Activated CD4-positive, alpha-beta T cell treated with anti-CD3 and anti-CD28 coated beads for 4 hours (primary cell): ENCODE results near the gene CNOT8.
"Not testable (repeated sequence)": the region's sequence is repeated elsewhere in the genome, so short reads cannot be mapped to it uniquely, and the experiment has no call there.

Experiments used
- DNase-seq, 2 donors: peaks; one replicate each; pipeline ENCODE4 v3.0.0-alpha.2; 2020

Gene CNOT8

GRCh38 chr5:154866841-154867240 is 8.4 kb downstream of the CNOT8 start:
- DNase-seq, result no peak

- DNase-seq, result no peak
Observed at GRCh38 chr5:154868702-154869101, 10.3 kb downstream of the CNOT8 start.

- no peak for DNase-seq
Observed at GRCh38 chr5:154871734-154872133, 13.3 kb downstream of the CNOT8 start.

GRCh38 chr5:154873791-154874331 is 15.4 kb downstream of the CNOT8 start:
- DNase-seq, result no peak

GRCh38 chr5:154878642-154879335 is 20.4 kb downstream of the CNOT8 start:
- DNase-seq, result no peak

GRCh38 chr5:154881986-154882385 is 23.6 kb downstream of the CNOT8 start:
- no peak for DNase-seq

GRCh38 chr5:154884424-154884823 is 26.0 kb downstream of the CNOT8 start:
- DNase-seq, result no peak

GRCh38 chr5:154885439-154885838 is 27.0 kb downstream of the CNOT8 start:
- no peak for DNase-seq

- DNase-seq, result no peak
Observed at GRCh38 chr5:154892369-154892771, 33.9 kb downstream of the CNOT8 start.

GRCh38 chr5:154893381-154893780 is 35.0 kb downstream of the CNOT8 start:
- DNase-seq, result no peak

- no peak for DNase-seq
Observed at GRCh38 chr5:154895606-154896561, 37.5 kb downstream of the CNOT8 start.

GRCh38 chr5:154896562-154897165 is 38.2 kb downstream of the CNOT8 start:
- no peak for DNase-seq

GRCh38 chr5:154898210-154898609 is 39.8 kb downstream of the CNOT8 start:
- DNase-seq, result no peak

- no peak for DNase-seq
Observed at GRCh38 chr5:154899151-154899816, 40.9 kb downstream of the CNOT8 start.

GRCh38 chr5:154900066-154900465 is 41.6 kb downstream of the CNOT8 start:
- DNase-seq, result no peak

- DNase-seq, result no peak
Observed at GRCh38 chr5:154901276-154901675, 42.8 kb downstream of the CNOT8 start.

GRCh38 chr5:154901913-154902312 is 43.5 kb downstream of the CNOT8 start:
- DNase-seq, result no peak

GRCh38 chr5:154905601-154906000 is 47.2 kb downstream of the CNOT8 start:
- not testable (repeated sequence) for DNase-seq

- no peak for DNase-seq
Observed at GRCh38 chr5:154916874-154917273, 58.4 kb downstream of the CNOT8 start.

GRCh38 chr5:154917757-154918156 is 59.3 kb downstream of the CNOT8 start:
- DNase-seq, result no peak

GRCh38 chr5:154923441-154924430 is 65.3 kb downstream of the CNOT8 start:
- DNase-seq, result no peak
